IPS-18c (cell line): ENCODE results near the gene TAF1C.

Source experiments
- H3K4me3 ChIP-seq: 2 replicates; pipeline ENCODE4 v1.7.0; 2013; ENCODE audit warnings: low read depth, mild to moderate bottlenecking, low read length, moderate library complexity; ENCODE audit not compliant: insufficient read depth
- H3K9me3 ChIP-seq: one replicate; pipeline ENCODE4 v1.6.1; 2013; ENCODE audit warnings: mild to moderate bottlenecking, low read length, moderate library complexity; ENCODE audit not compliant: control insufficient read depth, insufficient read depth

Gene TAF1C

GRCh38 chr16:84177741-84178073, 9.2 kb downstream of the TAF1C start:
- no peak overlapping the region for H3K4me3 ChIP-seq
- H3K9me3 ChIP-seq: no peaks in the 10 kb centered on the region

- Histone ChIP-seq H3K4me3 (no peak overlapping the region), H3K9me3 (no peaks in the 10 kb centered on the region)
Observed at GRCh38 chr16:84176192-84177053, 10.4 kb downstream of the TAF1C start.

- Histone ChIP-seq H3K9me3 (no peaks in the 10 kb centered on the region), H3K4me3 (no peak overlapping the region)
Observed at GRCh38 chr16:84175350-84176081, 11.3 kb downstream of the TAF1C start.

GRCh38 chr16:84174396-84174795, 12.5 kb downstream of the TAF1C start:
- no peak overlapping the region for H3K4me3 ChIP-seq

GRCh38 chr16:84169765-84170310, 17.0 kb downstream of the TAF1C start:
- H3K4me3 ChIP-seq: no peak overlapping the region
- no peaks in the 10 kb centered on the region for H3K9me3 ChIP-seq

More at GRCh38 chr16:84174396-84174795, 12.5 kb downstream of the TAF1C start:
- H3K9me3 ChIP-seq: no peaks in the 10 kb centered on the region

- no peaks in the 10 kb centered on the region for H3K9me3 ChIP-seq
- no peak overlapping the region for H3K4me3 ChIP-seq
Observed at GRCh38 chr16:84166796-84167695, 19.8 kb downstream of the TAF1C start.

GRCh38 chr16:84165746-84166145, 21.1 kb downstream of the TAF1C start:
- Histone ChIP-seq H3K4me3 (no peak overlapping the region), H3K9me3 (no peaks in the 10 kb centered on the region)

- Histone ChIP-seq H3K4me3 (no peak overlapping the region), H3K9me3 (no peaks in the 10 kb centered on the region)
Observed at GRCh38 chr16:84161801-84162200, 25.1 kb downstream of the TAF1C start.

GRCh38 chr16:84161037-84161436, 25.8 kb downstream of the TAF1C start:
- no peaks in the 10 kb centered on the region for H3K9me3 ChIP-seq
- no peak overlapping the region for H3K4me3 ChIP-seq

GRCh38 chr16:84159800-84160199, 27.1 kb downstream of the TAF1C start:
- H3K9me3 ChIP-seq: no peaks in the 10 kb centered on the region
- H3K4me3 ChIP-seq: no peak overlapping the region

GRCh38 chr16:84159007-84159406, 27.9 kb downstream of the TAF1C start:
- H3K4me3 ChIP-seq: no peak overlapping the region

GRCh38 chr16:84156342-84156784, 30.5 kb downstream of the TAF1C start:
- Histone ChIP-seq H3K4me3 (no peak overlapping the region), H3K9me3 (no peaks in the 10 kb centered on the region)

More at GRCh38 chr16:84159007-84159406, 27.9 kb downstream of the TAF1C start:
- H3K9me3 ChIP-seq: no peaks in the 10 kb centered on the region

GRCh38 chr16:84155771-84156170, 31.1 kb downstream of the TAF1C start:
- Histone ChIP-seq H3K9me3 (no peaks in the 10 kb centered on the region), H3K4me3 (no peak overlapping the region)

GRCh38 chr16:84155226-84155625, 31.6 kb downstream of the TAF1C start:
- H3K9me3 ChIP-seq: no peaks in the 10 kb centered on the region
- H3K4me3 ChIP-seq: no peak overlapping the region

GRCh38 chr16:84153660-84154214, 33.1 kb downstream of the TAF1C start:
- H3K4me3 ChIP-seq: no peak overlapping the region
- H3K9me3 ChIP-seq: no peaks in the 10 kb centered on the region

- no peaks in the 10 kb centered on the region for H3K9me3 ChIP-seq
- no peak overlapping the region for H3K4me3 ChIP-seq
Observed at GRCh38 chr16:84150926-84151325, 35.9 kb downstream of the TAF1C start.
